GM20431 (cell line): ENCODE results near the gene MAGEB10.
"Not testable (repeated sequence)": the region's sequence is repeated elsewhere in the genome, so short reads cannot be mapped to it uniquely, and the experiment has no call there.

Experiments used
- in situ Hi-C: fragments of 300-500 bp; cut with MseI, MboI; formaldehyde crosslinking; loops from one replicate; pipeline ENCODE4 v1.15.0; 2020; ENCODE audit warnings: low sequenced_read_pairs; ENCODE audit not compliant: unreplicated experiment

MAGEB10 gene

DNA sequence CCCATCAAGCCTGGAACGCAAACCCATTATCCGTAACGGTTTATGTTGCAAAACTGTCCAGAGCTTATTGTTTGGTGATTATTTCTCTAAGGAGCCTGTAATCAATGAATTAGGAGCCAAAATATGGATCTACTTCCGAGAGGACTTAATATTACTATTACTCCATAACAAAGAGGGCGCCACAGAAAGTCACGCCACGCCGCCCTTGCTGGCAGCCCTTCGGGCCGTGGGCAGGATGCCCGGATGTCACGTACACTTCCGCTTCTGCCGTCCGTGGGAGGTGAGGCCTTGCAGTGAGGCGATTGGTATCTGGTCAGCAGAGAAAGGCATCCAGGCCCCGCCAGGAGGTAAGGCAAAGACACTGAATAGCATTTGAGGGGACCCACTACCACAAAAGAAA lies at the start of gene MAGEB10:
MAGEB10 (plus strand) TSS at position 301 of the 400 bp plus-strand sequence. CDS start 13,317 bp downstream, outside the sequence.
- in situ Hi-C loops = no loop called here

DNA sequence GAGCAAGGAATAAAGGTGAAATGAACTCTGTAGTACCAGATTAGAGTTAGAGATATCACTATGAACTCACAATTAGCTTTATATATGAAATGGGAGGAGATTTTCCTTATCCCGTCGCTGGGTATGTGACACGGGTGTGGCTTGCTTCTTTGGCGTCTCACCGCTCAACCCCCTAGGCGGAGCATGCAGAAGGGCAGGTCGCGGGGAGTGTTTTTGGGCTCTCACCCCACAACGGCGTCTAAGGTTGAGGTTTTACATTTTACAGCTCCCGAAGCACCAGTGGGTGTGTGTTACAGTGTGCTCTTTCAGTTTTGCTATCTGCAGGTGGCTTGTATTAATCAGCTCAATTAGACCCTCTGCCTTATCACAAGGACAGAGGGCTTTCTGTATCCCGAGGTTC lies 42.1 kb upstream of the MAGEB10 start:
- in situ Hi-C loops = no loop called here

GRCh38 chrX:27767387-27767786 lies 40.4 kb upstream of the MAGEB10 start:
- in situ Hi-C loops = no loop called here

DNA sequence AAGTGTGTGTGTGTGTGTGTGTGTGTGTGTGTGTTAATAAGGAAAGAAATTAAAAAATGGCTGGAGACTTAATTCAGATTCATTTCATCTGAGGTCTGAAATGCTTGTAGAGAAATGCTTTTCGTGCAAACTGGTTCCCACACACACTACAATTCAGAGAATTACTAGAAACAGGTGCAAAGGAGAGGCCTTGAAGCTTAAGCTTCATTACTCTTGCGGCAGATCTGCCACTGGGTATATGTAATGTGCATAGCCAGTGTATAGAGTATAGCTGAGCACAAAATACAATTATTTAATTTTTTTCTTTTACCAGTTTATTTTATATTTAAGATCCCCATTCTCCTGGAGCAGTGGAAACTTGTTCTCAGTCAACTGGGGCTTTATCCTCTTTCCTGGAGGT lies 31.8 kb upstream of the MAGEB10 start:
- in situ Hi-C loops = no loop called here

DNA sequence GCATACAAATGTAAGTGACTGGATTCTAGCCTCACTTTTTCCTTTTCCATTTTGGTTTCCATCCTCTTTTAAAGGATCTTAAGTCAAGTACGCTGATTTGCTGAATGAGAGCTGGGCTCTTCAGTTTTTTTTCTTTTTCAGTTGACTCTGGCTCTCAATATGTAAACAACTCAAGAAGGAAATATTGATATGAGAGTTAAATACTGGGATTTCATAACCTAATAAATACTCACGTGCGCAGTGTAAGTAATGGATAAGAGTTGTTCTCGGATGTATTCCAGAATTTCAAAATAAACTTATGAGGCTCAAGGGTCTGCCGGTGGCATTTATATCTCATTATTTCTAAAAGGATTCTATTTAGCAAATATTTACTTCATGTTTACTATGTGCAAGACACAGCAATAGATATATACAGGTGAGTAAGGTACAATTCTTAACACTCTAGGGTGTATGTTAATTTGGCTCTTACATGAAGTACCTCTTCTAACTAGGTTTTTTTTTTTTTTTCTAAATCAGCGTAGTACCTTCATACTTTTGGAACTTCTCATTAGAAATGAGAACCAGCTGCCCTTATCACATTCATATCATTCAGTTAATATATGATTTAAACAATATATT lies 11.0 kb upstream of the MAGEB10 start:
- in situ Hi-C loops = no loop called here

GRCh38 chrX:27797575-27797974 lies 10.2 kb upstream of the MAGEB10 start:
- in situ Hi-C loops = no loop called here

DNA sequence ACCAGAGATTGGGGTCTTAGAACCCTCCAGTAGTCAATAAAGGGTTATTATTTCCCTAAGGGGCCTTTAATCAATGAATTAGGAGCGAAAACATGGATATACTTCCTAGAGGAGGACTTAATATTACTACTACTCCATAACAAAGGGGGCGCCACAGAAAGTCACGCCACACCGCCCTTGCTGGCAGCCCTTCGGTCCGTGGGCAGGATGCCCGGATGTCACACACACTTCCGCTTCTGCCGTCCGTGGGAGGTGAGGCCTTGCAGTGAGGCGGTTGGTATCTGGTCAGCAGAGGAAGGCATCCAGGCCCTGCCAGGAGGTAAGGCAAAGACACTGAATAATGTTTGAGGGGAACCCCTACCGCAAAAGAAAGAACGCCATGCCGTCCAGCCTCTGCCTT lies 436 bp downstream of the MAGEB10 start:
- in situ Hi-C loops = no loop called here

GRCh38 chrX:27808991-27809859 lies 1.4 kb downstream of the MAGEB10 start:
- in situ Hi-C loops = not testable (repeated sequence)

DNA sequence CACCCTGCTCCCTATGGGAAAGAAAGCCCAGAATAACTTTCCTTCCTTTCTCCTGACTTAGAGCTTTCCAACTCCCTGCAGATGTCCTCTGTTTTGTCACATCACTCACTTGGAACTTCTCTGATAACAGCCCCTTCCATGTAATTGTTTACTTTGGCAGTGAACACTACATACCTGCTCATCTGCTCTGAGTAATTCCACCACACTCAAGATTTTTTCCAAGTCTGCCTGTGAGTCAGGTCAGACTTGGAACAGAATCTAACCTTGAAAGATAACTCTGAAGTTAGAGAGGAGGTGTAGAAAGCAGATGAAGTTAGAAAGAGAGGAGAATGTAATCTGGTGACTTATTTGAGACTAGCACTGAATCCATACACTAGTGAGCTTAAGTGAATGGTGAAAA lies 7.4 kb downstream of the MAGEB10 start:
- in situ Hi-C loops = no loop called here

DNA sequence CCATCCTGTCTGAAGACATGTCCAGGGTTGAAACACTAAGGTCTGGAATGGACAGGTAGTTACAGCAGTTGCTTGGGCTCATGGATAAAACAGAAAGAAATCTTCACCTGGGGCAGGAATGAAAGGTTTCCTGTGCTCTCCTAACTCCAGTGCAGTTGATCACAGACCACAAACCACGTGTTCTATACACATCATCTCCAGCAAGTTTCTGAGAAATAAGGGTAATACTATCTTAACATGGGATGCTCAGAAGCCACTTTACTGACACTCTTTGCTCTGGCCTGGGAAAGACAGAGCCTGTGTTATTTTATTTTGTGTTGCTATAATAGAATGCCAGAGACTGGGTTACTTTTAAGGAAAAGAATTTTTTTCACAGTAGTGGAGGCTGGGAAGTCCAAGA lies 16.0 kb downstream of the MAGEB10 start:
- in situ Hi-C loops = no loop called here

DNA sequence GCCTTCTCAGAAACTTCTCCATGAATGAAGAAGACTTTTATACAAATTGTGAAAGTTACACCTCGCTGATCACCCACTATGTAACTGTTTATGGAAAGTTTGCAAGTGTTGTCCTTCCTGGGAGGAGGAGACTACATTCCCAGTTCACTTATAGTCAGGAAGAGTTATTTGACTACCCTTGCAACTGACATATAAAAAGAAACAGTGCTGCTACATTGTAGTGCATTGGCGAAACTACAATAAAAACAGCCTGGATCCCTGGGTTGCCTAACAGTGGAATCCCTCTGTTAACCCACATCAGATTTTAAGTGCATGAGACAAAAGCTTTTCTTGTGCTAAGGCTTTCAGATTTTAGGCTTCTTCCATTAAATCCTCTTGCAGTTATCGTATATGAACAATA lies 30.4 kb downstream of the MAGEB10 start:
- in situ Hi-C loops = no loop called here

GRCh38 chrX:27840881-27841280 lies 33.1 kb downstream of the MAGEB10 start:
- in situ Hi-C loops = no loop called here

DNA sequence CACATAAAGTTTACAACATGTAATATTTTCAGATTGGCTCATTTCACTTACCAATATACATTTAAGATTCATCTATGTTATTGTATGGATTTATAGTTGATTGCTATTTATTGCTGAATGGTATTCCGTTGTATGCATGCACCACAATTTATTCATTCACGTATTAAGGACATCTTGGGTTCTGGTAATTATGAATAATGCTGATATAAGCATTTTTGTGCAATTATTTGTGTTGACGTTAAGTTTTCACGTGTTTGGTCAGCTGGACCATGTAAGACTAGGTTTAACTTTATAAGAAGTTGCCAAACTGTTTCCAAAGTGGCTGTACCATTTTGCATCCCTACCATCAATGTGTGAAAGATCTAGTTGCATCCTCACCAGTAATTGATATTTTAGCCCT lies 35.1 kb downstream of the MAGEB10 start:
- in situ Hi-C loops = no loop called here

- in situ Hi-C loops = no loop called here
Observed at GRCh38 chrX:27860337-27860736, 52.5 kb downstream of the MAGEB10 start.

- in situ Hi-C loops = no loop called here
Observed at GRCh38 chrX:27863809-27864208, 56.0 kb downstream of the MAGEB10 start.
